HepG2 (cell line): ENCODE results near the gene CHMP1B. TPM values are rescaled to one million over a fixed set of nuclear protein-coding genes. Genes with fewer than 3 reads are reported as not detected.

ENCODE experiments used
- EZH2 ChIP-seq: conservative IDR thresholded peaks from 2 replicates; pipeline ENCODE4 v1.6.1; 2012; ENCODE audit warnings: mild to moderate bottlenecking, low read depth, low read length, moderate library complexity
- FOXA1 ChIP-seq, 2 experiments: fragments of 450-650 bp in 1 of 2; sonication (generic) in 1 of 2; formaldehyde crosslinking in 1 of 2; IDR thresholded peaks; 2 replicates each; pipeline versions ENCODE4 v1.4.0 to v1.6.1; 2016 to 2020; ENCODE audit warnings: missing genetic modification reagents in 1 of 2
- FOXP1 ChIP-seq, 2 experiments: fragments of 450-650 bp in 1 of 2; IDR thresholded peaks; 2 replicates each; pipeline ENCODE4 v1.6.1; 2017 to 2018; ENCODE audit warnings: antibody characterized with exemption in 1 of 2
- KDM2A ChIP-seq: sonication (generic); formaldehyde crosslinking; IDR thresholded peaks from 2 replicates; pipeline ENCODE4 v1.4.0; 2020; ENCODE audit warnings: low read depth, missing genetic modification reagents, borderline replicate concordance
- KDM4B ChIP-seq: sonication (generic); formaldehyde crosslinking; IDR thresholded peaks from 2 replicates; pipeline ENCODE4 v1.4.0; 2020; ENCODE audit warnings: missing genetic modification reagents
- TBX2 ChIP-seq: sonication (generic); formaldehyde crosslinking; IDR thresholded peaks from 2 replicates; pipeline ENCODE4 v1.5.0; 2020; ENCODE audit warnings: missing genetic modification reagents, mild to moderate bottlenecking, borderline replicate concordance
- ZBTB43 ChIP-seq: sonication (generic); formaldehyde crosslinking; conservative IDR thresholded peaks from 2 replicates; pipeline ENCODE4 v1.4.0; 2020; ENCODE audit warnings: missing genetic modification reagents
- ZHX2 ChIP-seq, 2 experiments: sonication (generic) in 1 of 2; formaldehyde crosslinking in 1 of 2; IDR thresholded peaks; 2 replicates each; pipeline versions ENCODE4 v1.6.1 to v1.9.0; 2014 to 2022; ENCODE audit warnings: antibody characterized with exemption in 1 of 2, borderline replicate concordance in 1 of 2, inconsistent platforms in 1 of 2, low read depth in 1 of 2, missing genetic modification reagents in 1 of 2
- ZNF335 ChIP-seq: sonication (generic); formaldehyde crosslinking; IDR thresholded peaks from 2 replicates; pipeline ENCODE4 v1.4.0; 2020; ENCODE audit warnings: missing genetic modification reagents
- ZNF547 ChIP-seq: sonication (generic); formaldehyde crosslinking; IDR thresholded peaks from 2 replicates; pipeline ENCODE4 v1.5.1; 2020; ENCODE audit warnings: mild to moderate bottlenecking, missing genetic modification reagents
- ZNF788 ChIP-seq: sonication (generic); formaldehyde crosslinking; IDR thresholded peaks from 2 replicates; pipeline ENCODE4 v1.5.0; 2020; ENCODE audit warnings: mild to moderate bottlenecking, missing genetic modification reagents, borderline replicate concordance
- polyA plus RNA-seq, 8 experiments: library from polyadenylated mRNA; depleted of rRNA in 3 of 8; stranded (reverse) in 7 of 8; unstranded in 1 of 8; fragments of >200 nt; fragmentation: Illumina TruSeq in 4 of 8; extraction: Trizol in 4 of 8; gene quantifications; 2 replicates each; pipeline versions ENCODE4 v1.2.1 to v1.2.3, GENCODE V29; 2011 to 2016; ENCODE audit warnings: low read depth in 4 of 8, missing spikeins in 1 of 8, mixed read lengths in 1 of 8; ENCODE audit not compliant: insufficient read depth in 1 of 8
- total RNA-seq, 5 experiments: library from RNA; depleted of rRNA; stranded (reverse); fragments of >200 nt; fragmentation: Illumina TruSeq; extraction: Trizol; gene quantifications; 2 replicates each; pipeline ENCODE4 v1.2.3, GENCODE V29; 2016; ENCODE audit warnings: low read depth in 1 of 5
- TF ChIP-seq, protein P1 (sequence below): sonication (generic); formaldehyde crosslinking; IDR thresholded peaks from 2 replicates; pipeline ENCODE4 v1.5.0; 2020; ENCODE audit warnings: mild to moderate bottlenecking, missing genetic modification reagents, borderline replicate concordance
- TF ChIP-seq, protein P2 (sequence below): sonication (generic); formaldehyde crosslinking; IDR thresholded peaks from 2 replicates; pipeline ENCODE4 v1.4.0; 2020; ENCODE audit warnings: missing genetic modification reagents

Gene CHMP1B
- total and polyA plus RNA-seq, 2 of the 13 experiments (the other 11 are each of a cell fraction or from before 2014, with no cell fraction given): 18.8 to 20.2 TPM

DNA sequence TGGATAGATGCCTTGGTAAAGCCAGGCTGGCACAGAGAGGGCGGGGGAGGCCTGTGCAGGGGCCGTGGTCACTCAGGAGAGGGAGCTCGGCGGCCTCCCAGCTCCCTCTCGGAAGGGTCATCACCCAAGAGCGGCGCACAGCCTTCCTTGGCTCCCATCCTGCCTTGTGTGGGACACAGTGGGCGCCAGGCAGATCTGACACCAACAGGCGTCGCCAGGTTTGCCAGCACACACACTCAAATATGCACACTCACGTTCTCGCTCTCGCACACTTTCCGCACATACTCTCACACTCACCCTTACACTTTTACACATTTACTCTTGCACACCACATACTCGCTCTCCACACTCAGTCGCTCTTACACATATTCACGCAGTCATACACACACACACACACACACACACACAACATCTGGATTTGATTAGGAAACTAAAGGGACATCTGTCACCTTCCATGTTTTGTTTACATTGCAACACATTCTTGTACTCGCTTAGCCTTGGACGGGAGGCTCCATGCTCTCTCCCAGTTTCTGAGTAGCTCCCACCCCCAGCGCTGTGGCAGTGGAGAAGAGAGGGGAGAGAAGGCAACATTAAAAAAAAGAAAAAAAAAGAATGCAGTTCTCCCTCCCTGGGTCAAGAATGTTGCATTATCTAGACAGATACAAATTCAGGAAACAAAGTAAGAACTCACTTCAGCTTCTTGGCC lies 10.5 kb downstream of the CHMP1B start (continued):
- TF ChIP-seq ZBTB43 (CRISPR knock-in tag) (peak; percentile 75; the same call in 1 of the 2 replicates), KDM2A (CRISPR knock-in tag) (0 out of 2 replicates have a peak, but pooled peaks have one; percentile 17), TBX2 (CRISPR knock-in tag) (peak; percentile 71; the same call in 1 of the 2 replicates), ZNF335 (CRISPR knock-in tag) (no peak), ZNF788 (CRISPR knock-in tag) (no peak), FOXP1 (IDR thresholded peaks at IDR 0.05) (peak; percentile 24; the same call in 1 of the 2 replicates), FOXP1 (CRISPR knock-in tag; IDR thresholded peaks at IDR 0.05) (peak; percentile 31; the same call in 1 of the 2 replicates), ZNF547 (CRISPR knock-in tag) (no peak), KDM4B (CRISPR knock-in tag) (no peak), ZHX2 (IDR thresholded peaks at IDR 0.05; ENCODE audit: low read depth) (no peak), ZHX2 (CRISPR knock-in tag; IDR thresholded peaks at IDR 0.05; ENCODE audit: borderline replicate concordance) (no peak), EZH2 (no peak), FOXA1 (IDR thresholded peaks at IDR 0.05) (0 out of 2 replicates have a peak, but pooled peaks have one; percentile 29), FOXA1 (CRISPR knock-in tag; IDR thresholded peaks at IDR 0.05) (peak; percentile 63)
- TF ChIP-seq, protein P1, sequence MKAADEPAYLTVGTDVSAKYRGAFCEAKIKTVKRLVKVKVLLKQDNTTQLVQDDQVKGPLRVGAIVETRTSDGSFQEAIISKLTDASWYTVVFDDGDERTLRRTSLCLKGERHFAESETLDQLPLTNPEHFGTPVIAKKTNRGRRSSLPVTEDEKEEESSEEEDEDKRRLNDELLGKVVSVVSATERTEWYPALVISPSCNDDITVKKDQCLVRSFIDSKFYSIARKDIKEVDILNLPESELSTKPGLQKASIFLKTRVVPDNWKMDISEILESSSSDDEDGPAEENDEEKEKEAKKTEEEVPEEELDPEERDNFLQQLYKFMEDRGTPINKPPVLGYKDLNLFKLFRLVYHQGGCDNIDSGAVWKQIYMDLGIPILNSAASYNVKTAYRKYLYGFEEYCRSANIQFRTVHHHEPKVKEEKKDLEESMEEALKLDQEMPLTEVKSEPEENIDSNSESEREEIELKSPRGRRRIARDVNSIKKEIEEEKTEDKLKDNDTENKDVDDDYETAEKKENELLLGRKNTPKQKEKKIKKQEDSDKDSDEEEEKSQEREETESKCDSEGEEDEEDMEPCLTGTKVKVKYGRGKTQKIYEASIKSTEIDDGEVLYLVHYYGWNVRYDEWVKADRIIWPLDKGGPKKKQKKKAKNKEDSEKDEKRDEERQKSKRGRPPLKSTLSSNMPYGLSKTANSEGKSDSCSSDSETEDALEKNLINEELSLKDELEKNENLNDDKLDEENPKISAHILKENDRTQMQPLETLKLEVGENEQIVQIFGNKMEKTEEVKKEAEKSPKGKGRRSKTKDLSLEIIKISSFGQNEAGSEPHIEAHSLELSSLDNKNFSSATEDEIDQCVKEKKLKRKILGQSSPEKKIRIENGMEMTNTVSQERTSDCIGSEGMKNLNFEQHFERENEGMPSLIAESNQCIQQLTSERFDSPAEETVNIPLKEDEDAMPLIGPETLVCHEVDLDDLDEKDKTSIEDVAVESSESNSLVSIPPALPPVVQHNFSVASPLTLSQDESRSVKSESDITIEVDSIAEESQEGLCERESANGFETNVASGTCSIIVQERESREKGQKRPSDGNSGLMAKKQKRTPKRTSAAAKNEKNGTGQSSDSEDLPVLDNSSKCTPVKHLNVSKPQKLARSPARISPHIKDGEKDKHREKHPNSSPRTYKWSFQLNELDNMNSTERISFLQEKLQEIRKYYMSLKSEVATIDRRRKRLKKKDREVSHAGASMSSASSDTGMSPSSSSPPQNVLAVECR (CRISPR knock-in tag): peak; percentile 21; the same call in 1 of the 2 replicates
- TF ChIP-seq, protein P2, sequence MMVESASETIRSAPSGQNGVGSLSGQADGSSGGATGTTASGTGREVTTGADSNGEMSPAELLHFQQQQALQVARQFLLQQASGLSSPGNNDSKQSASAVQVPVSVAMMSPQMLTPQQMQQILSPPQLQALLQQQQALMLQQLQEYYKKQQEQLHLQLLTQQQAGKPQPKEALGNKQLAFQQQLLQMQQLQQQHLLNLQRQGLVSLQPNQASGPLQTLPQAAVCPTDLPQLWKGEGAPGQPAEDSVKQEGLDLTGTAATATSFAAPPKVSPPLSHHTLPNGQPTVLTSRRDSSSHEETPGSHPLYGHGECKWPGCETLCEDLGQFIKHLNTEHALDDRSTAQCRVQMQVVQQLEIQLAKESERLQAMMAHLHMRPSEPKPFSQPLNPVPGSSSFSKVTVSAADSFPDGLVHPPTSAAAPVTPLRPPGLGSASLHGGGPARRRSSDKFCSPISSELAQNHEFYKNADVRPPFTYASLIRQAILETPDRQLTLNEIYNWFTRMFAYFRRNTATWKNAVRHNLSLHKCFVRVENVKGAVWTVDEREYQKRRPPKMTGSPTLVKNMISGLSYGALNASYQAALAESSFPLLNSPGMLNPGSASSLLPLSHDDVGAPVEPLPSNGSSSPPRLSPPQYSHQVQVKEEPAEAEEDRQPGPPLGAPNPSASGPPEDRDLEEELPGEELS (CRISPR knock-in tag): peak; percentile 44; the same call in 1 of the 2 replicates
